Stomach (tissue), 4 donors: ENCODE results near the gene RNF115.
"Not testable (repeated sequence)": the region's sequence is repeated elsewhere in the genome, so short reads cannot be mapped to it uniquely, and the experiment has no call there.

Experiments used
- CTCF ChIP-seq, 7 experiments: fragments of 450-650 bp in 4 of 7; fragments of 200-600 bp in 3 of 7; sonication (generic) in 3 of 7; IDR thresholded peaks; one replicate each; pipeline ENCODE4 v1.5.1; 2016 to 2019; ENCODE audit warnings: antibody characterized with exemption in 7 of 7, control low read depth in 2 of 7, mild to moderate bottlenecking in 1 of 7
- EP300 ChIP-seq: sonication (generic); formaldehyde crosslinking; IDR thresholded peaks from one replicate; pipeline ENCODE4 v1.6.1; 2017; ENCODE audit warnings: antibody characterized with exemption
- POLR2A ChIP-seq, 4 donors: fragments of 450-650 bp; IDR thresholded peaks; one replicate each; pipeline ENCODE4 v1.6.1; 2016; ENCODE audit warnings: antibody characterized with exemption in 4 of 4, control low read depth in 2 of 4, mild to moderate bottlenecking in 1 of 4, moderate library complexity in 1 of 4

- TF ChIP-seq CTCF (IDR thresholded peaks at IDR 0.05); POLR2A (IDR thresholded peaks at IDR 0.05); EP300: not testable (repeated sequence)
Measured at GRCh38 chr1:145765127-145765526, 58.8 kb downstream of the RNF115 start.
